GM12875 (cell line): Measurements from ENCODE around the gene MYL11.

ENCODE experiments used
- H3K4me3 ChIP-seq: one replicate; pipeline ENCODE4 v1.5.1; 2011; ENCODE audit warnings: low read depth, low read length, control low read depth
- TF ChIP-seq, protein P1 (sequence below): IDR thresholded peaks from 2 replicates; pipeline ENCODE4 v1.5.1; 2011; ENCODE audit warnings: low read depth, mild to moderate bottlenecking, control low read depth, inconsistent platforms, low read length, moderate library complexity, borderline replicate concordance; ENCODE audit not compliant: insufficient read depth

The MYL11 gene

GRCh38 chr16:30356401-30357084, 18.1 kb upstream of the MYL11 start:
- no peak overlapping the region for H3K4me3 ChIP-seq
- TF ChIP-seq, protein P1, sequence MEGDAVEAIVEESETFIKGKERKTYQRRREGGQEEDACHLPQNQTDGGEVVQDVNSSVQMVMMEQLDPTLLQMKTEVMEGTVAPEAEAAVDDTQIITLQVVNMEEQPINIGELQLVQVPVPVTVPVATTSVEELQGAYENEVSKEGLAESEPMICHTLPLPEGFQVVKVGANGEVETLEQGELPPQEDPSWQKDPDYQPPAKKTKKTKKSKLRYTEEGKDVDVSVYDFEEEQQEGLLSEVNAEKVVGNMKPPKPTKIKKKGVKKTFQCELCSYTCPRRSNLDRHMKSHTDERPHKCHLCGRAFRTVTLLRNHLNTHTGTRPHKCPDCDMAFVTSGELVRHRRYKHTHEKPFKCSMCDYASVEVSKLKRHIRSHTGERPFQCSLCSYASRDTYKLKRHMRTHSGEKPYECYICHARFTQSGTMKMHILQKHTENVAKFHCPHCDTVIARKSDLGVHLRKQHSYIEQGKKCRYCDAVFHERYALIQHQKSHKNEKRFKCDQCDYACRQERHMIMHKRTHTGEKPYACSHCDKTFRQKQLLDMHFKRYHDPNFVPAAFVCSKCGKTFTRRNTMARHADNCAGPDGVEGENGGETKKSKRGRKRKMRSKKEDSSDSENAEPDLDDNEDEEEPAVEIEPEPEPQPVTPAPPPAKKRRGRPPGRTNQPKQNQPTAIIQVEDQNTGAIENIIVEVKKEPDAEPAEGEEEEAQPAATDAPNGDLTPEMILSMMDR: no peak

DNA sequence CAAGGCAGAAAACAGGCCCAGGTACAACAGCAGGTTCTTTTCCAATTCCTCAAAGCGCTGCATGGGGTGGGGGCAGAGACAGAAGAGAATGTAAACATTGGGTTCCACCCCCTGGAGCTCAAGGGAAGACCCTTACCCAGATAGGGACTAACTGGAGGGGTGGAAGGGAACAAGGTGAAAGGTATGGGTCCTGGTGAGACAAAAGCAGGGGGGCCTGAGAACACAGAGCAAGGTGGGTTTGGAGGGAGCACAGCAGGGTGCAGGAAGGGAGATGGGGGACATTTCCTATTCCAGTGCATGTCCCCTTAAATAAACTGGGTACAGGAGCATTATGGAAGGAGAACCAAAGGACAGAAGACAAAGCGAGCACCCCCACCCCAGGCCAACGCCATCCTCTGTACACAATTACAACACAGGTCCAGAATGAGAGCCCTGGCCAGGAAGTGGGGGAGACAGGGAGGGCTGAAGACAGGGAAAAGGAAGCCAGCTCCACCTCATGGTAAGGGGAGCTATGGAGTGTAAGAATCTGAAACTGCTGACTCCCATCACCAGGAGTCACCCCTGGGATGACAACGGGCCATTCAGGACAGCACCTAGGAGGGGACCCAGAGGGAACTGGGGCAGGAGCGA, 17.4 kb upstream of the MYL11 start:
- no peak overlapping the region for H3K4me3 ChIP-seq
- TF ChIP-seq, protein P1: no peak

DNA sequence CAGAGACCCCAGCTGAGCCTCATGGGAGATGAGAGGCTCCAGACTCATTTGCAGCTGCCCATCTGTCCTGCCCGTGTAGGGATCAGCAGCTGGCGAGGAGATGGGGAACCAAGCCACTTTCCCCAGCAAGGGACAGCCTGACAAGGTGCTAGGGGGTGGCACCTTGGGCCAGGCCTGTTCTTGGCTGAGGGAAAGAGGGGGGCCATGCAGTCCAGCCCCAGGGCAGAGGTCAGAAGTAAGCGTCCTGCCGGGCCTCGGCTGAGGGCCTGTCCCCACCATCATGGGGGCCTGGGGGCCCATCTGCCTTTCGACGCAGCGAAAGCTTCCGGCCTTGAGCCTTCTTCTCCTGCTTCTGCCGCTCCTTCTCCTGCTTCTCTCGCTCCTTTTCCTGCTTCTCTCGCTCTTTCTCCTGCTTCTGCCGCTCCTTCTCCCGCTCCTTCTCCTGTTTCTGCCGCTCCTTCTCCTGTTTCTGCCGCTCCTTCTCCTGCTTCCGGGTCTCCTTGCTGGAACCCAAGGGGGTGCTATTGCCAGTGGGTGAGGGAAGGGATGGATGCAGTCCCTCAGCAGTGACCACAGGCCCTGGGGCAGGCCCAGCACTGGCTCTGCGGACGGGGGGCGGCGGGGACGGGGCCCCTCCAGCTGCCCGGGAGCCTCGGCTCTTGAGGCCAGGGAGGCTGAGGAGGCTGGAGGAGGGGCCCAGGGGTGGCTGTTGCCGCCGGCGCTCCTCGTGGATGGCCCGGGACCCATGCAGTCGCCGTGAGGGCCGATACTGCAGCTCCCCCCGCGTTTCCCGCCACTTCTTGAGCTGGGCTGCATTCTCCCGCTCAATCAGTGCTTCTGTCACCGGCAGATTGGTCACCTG, 16.7 kb upstream of the MYL11 start:
- TF ChIP-seq, protein P1: no peak
- no peak overlapping the region for H3K4me3 ChIP-seq

DNA sequence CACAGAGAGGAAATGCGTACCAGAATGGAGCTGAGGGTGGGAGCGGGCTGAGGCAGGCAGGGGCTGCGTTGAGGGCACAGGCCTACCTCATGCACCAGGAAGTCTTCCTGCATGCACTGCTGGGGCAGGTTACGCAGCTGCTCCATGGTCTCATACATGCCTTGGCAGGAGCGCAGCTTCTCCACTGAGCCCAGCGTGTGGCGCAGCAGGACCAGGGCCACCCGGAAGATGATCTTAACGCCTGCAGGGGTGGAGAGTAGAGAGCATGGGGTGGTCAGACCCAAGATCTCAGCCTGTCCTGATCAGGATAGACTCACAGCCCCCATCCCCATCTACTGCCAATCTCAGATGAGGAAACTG, 16.0 kb upstream of the MYL11 start:
- H3K4me3 ChIP-seq: no peak overlapping the region
- TF ChIP-seq, protein P1: no peak

- H3K4me3 ChIP-seq: no peak overlapping the region
- TF ChIP-seq, protein P1: no peak
Measured at GRCh38 chr16:30358990-30359870, 15.4 kb upstream of the MYL11 start.

- TF ChIP-seq, protein P1: no peak
- H3K4me3 ChIP-seq: no peak overlapping the region
Measured at GRCh38 chr16:30359871-30360170, 14.8 kb upstream of the MYL11 start.
